Ovary (tissue), 3 donors: ENCODE measurements around the gene RGS3.

Source experiments
- CTCF ChIP-seq, 3 donors: fragments of 450-650 bp in 2 of 3; fragments of 200-600 bp in 1 of 3; IDR thresholded peaks; one replicate each; pipeline versions ENCODE4 v1.5.1 to v1.8.0; 2016 to 2022; ENCODE audit warnings: antibody characterized with exemption in 3 of 3, mild to moderate bottlenecking in 1 of 3
- POLR2A ChIP-seq: fragments of 450-650 bp; IDR thresholded peaks from one replicate; pipeline ENCODE4 v1.6.1; 2017; ENCODE audit warnings: antibody characterized with exemption, mild to moderate bottlenecking, moderate library complexity
- donor health status: DM: no; HTN: no; CAD: no.

GRCh38 chr9:113631137-113631765, 167.7 kb downstream of the RGS3 start:
- TF ChIP-seq CTCF (IDR thresholded peaks at IDR 0.05) (no peak), POLR2A (no peak)
